Thyroid gland (tissue), 4 donors: ENCODE measurements around the gene CFAP46.

Experiments used
- POLR2A ChIP-seq, 2 donors: fragments of 450-650 bp; IDR thresholded peaks; one replicate each; pipeline ENCODE4 v1.6.1; 2017; ENCODE audit warnings: antibody characterized with exemption in 2 of 2, mild to moderate bottlenecking in 2 of 2, moderate library complexity in 1 of 2
- TF ChIP-seq, protein P1 (sequence below), 6 experiments: fragments of 200-600 bp in 3 of 6; fragments of 450-650 bp in 3 of 6; sonication (generic) in 3 of 6; IDR thresholded peaks; one replicate each; pipeline ENCODE4 v1.5.1; 2016 to 2019; ENCODE audit warnings: antibody characterized with exemption in 6 of 6, mild to moderate bottlenecking in 2 of 6, inconsistent platforms in 1 of 6, moderate library complexity in 1 of 6

DNA sequence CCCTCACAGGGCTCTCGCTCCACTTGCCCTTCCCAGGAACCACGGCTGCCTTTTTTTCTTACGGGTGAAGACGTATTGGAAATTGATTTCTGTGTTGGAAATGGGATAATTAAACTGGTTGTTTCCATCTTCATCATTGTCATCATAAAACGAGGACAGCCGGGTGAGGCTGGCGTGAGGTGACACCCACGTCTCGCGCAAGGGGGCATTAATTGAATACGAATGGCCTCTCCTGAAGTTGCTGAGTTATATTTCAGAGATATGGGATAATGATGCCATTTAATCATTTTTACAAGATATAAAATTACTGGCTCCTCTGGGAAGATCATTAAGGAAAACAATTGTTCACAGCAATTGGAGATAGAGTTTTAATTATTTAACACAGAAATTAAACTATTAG, 138.1 kb downstream of the CFAP46 start:
- TF ChIP-seq POLR2A (IDR thresholded peaks at IDR 0.05) = no peak
- TF ChIP-seq, protein P1, sequence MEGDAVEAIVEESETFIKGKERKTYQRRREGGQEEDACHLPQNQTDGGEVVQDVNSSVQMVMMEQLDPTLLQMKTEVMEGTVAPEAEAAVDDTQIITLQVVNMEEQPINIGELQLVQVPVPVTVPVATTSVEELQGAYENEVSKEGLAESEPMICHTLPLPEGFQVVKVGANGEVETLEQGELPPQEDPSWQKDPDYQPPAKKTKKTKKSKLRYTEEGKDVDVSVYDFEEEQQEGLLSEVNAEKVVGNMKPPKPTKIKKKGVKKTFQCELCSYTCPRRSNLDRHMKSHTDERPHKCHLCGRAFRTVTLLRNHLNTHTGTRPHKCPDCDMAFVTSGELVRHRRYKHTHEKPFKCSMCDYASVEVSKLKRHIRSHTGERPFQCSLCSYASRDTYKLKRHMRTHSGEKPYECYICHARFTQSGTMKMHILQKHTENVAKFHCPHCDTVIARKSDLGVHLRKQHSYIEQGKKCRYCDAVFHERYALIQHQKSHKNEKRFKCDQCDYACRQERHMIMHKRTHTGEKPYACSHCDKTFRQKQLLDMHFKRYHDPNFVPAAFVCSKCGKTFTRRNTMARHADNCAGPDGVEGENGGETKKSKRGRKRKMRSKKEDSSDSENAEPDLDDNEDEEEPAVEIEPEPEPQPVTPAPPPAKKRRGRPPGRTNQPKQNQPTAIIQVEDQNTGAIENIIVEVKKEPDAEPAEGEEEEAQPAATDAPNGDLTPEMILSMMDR (IDR thresholded peaks at IDR 0.05) = no peak
